CD14-positive monocyte (primary cell): ENCODE data around the gene ZFHX3. TPM values are rescaled to one million over a fixed set of nuclear protein-coding genes. Genes with fewer than 3 reads are reported as not detected.
A peak's percentile ranks its signal among the peaks of the same experiment; 100 is the strongest.

Source experiments
- DNase-seq, 3 donors: peaks; one replicate each; pipeline ENCODE4 v3.0.0-alpha.2; 2011 to 2022
- H2AFZ ChIP-seq: 2 replicates; pipeline ENCODE4 v1.6.0; 2012; ENCODE audit warnings: mild to moderate bottlenecking, low read depth, low read length, inconsistent platforms; ENCODE audit not compliant: insufficient read depth, poor library complexity, severe bottlenecking
- H3K27ac ChIP-seq, 2 donors: 1 replicate in 1 of 2; 2 replicates in 1 of 2; pipeline ENCODE4 v1.5.1; 2012 to 2013; ENCODE audit warnings: low read length in 2 of 2, control low read depth in 1 of 2, inconsistent platforms in 1 of 2, low read depth in 1 of 2, mild to moderate bottlenecking in 1 of 2
- H3K27me3 ChIP-seq, 2 donors: one replicate each; pipeline versions ENCODE4 v1.6.0 to v1.6.1; 2011 to 2013; ENCODE audit warnings: low read length in 2 of 2; ENCODE audit not compliant: control insufficient read depth in 2 of 2, insufficient read depth in 2 of 2
- H3K36me3 ChIP-seq, 2 donors: replicated peaks in 1 of 2; 1 replicate in 1 of 2; 2 replicates in 1 of 2; pipeline versions ENCODE4 v1.5.1 to v1.6.1; 2012 to 2013; ENCODE audit warnings: low read length in 2 of 2, control low read depth in 1 of 2, inconsistent platforms in 1 of 2, mild to moderate bottlenecking in 1 of 2; ENCODE audit not compliant: insufficient read depth in 2 of 2, control insufficient read depth in 1 of 2
- H3K4me1 ChIP-seq, 2 donors: 1 replicate in 1 of 2; 2 replicates in 1 of 2; pipeline versions ENCODE4 v1.5.1 to v1.6.1; 2012 to 2013; ENCODE audit warnings: low read length in 2 of 2, control low read depth in 1 of 2, inconsistent platforms in 1 of 2, mild to moderate bottlenecking in 1 of 2, moderate library complexity in 1 of 2; ENCODE audit not compliant: insufficient read depth in 2 of 2, control insufficient read depth in 1 of 2
- H3K4me2 ChIP-seq: replicated peaks from 2 replicates; pipeline ENCODE3; 2012; ENCODE audit warnings: low read length, moderate library complexity, mild to moderate bottlenecking; ENCODE audit not compliant: poor library complexity, severe bottlenecking; ENCODE audit errors: extremely low read depth
- H3K4me3 ChIP-seq, 3 experiments: fragments of 200-600 bp in 1 of 3; sonication (generic) in 1 of 3; replicated peaks in 1 of 3; 1 replicate in 2 of 3; 2 replicates in 1 of 3; pipeline ENCODE4 v1.5.1; 2011 to 2013; ENCODE audit warnings: low read length in 3 of 3, mild to moderate bottlenecking in 3 of 3, control low read depth in 2 of 3, low read depth in 2 of 3, inconsistent platforms in 1 of 3, moderate library complexity in 1 of 3
- H3K79me2 ChIP-seq: 2 replicates; pipeline ENCODE4 v1.6.0; 2012; ENCODE audit warnings: mild to moderate bottlenecking, control low read depth, inconsistent platforms, low read length, moderate library complexity; ENCODE audit not compliant: insufficient read depth
- H3K9ac ChIP-seq: 2 replicates; pipeline ENCODE4 v1.6.0; 2017; ENCODE audit warnings: low read length, mild to moderate bottlenecking; ENCODE audit not compliant: insufficient read depth, poor library complexity, severe bottlenecking
- H3K9me3 ChIP-seq, 2 donors: replicated peaks in 1 of 2; 1 replicate in 1 of 2; 2 replicates in 1 of 2; pipeline versions ENCODE4 v1.5.1 to v1.6.1; 2012 to 2013; ENCODE audit warnings: low read length in 2 of 2, control low read depth in 1 of 2; ENCODE audit not compliant: control insufficient read depth in 1 of 2, insufficient read depth in 1 of 2
- H4K20me1 ChIP-seq: 2 replicates; pipeline ENCODE4 v1.6.0; 2012; ENCODE audit warnings: mild to moderate bottlenecking, low read length, control low read depth, moderate library complexity; ENCODE audit not compliant: insufficient read depth
- H3K27ac Mint-ChIP-seq, 7 donors: one replicate each; pipeline ENCODE4 v1.8.0; 2020; ENCODE audit warnings: mild to moderate bottlenecking in 7 of 7, mixed read lengths in 7 of 7, moderate library complexity in 6 of 7, inconsistent platforms in 2 of 7
- H3K27me3 Mint-ChIP-seq, 3 donors: one replicate each; pipeline ENCODE4 v1.8.0; 2021 to 2022; ENCODE audit warnings: low read depth in 3 of 3, mild to moderate bottlenecking in 3 of 3, mixed read lengths in 3 of 3, moderate library complexity in 3 of 3, inconsistent platforms in 1 of 3
- H3K36me3 Mint-ChIP-seq, 2 donors: one replicate each; pipeline ENCODE4 v1.8.0; 2020; ENCODE audit warnings: mixed read lengths in 2 of 2, inconsistent platforms in 1 of 2, mild to moderate bottlenecking in 1 of 2
- H3K4me1 Mint-ChIP-seq: one replicate; pipeline ENCODE4 v1.8.0; 2020; ENCODE audit warnings: mild to moderate bottlenecking, mixed read lengths
- H3K4me3 Mint-ChIP-seq, 2 donors: one replicate each; pipeline ENCODE4 v1.8.0; 2020; ENCODE audit warnings: mild to moderate bottlenecking in 2 of 2, mixed read lengths in 2 of 2, moderate library complexity in 1 of 2
- H3K9me3 Mint-ChIP-seq, 7 donors: one replicate each; pipeline ENCODE4 v1.8.0; 2020 to 2022; ENCODE audit warnings: mixed read lengths in 7 of 7, mild to moderate bottlenecking in 6 of 7, moderate library complexity in 6 of 7, inconsistent platforms in 2 of 7
- WGBS: methylation state at CpG from one replicate; pipeline ENCODE4 v1.1.5; 2013; ENCODE audit warnings: missing lambda C conversion rate; ENCODE audit not compliant: insufficient coverage; 5-methylcytosine and 5-hydroxymethylcytosine counted together
- intact Hi-C, 2 donors: fragments of 100-400 bp; cut with micrococcal nuclease; formaldehyde crosslinking; loops; one replicate each; pipeline versions ENCODE4 v1.15.0 to v1.15.1; 2023
- polyA plus RNA-seq, 3 donors: library from polyadenylated mRNA; depleted of rRNA in 1 of 3; unstranded in 2 of 3; stranded (reverse) in 1 of 3; fragments of 300-500 nt in 2 of 3; fragments of >200 nt in 1 of 3; fragmentation: Illumina TruSeq in 2 of 3; gene quantifications; 1 replicate in 2 of 3; 2 replicates in 1 of 3; pipeline ENCODE4 v1.2.3, GENCODE V29; 2012 to 2021
- TF ChIP-seq, protein P1 (sequence below): fragments of 200-600 bp; IDR thresholded peaks from one replicate; pipeline ENCODE4 v1.8.0; 2022; ENCODE audit warnings: antibody characterized with exemption, mild to moderate bottlenecking

The ZFHX3 gene
- polyA plus RNA-seq, 3 donors, result 0.42 to 4.2 (median 0.43) TPM

DNA sequence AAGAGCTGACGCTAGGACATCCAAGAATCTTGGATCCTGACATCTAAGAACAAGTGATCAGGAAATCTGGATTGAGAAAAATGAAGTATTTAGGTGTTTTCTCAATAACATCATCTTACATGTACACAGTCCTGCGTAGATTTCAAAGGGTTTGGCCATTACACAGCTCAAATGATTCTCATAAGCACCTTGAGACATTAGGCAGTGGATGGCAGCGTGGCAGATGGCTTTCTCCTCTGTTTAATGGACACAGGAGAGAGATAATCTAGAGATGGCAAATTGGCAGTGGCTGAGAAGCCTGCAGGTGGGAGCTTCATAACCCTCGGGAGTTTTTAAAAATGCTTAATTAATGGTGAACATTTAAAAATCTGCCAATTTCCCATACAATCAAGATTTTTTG lies 137.5 kb downstream of the ZFHX3 start:
- H3K4me3 Mint-ChIP-seq, result no peak overlapping the region
- H3K9me3 Mint-ChIP-seq, result peaks cover 0 to 1% (median 0%) of the 10 kb centered on the region in 7 donors
- H3K9ac ChIP-seq, result no peak overlapping the region
- no peaks in the 10 kb centered on the region for H3K36me3 ChIP-seq
- peaks cover 6% of the 10 kb centered on the region for H4K20me1 ChIP-seq
- H3K27me3 Mint-ChIP-seq, result peaks cover 1 to 6% (median 1%) of the 10 kb centered on the region in 3 donors
- H3K27ac Mint-ChIP-seq, result peak overlapping the region in 1 of 7 donors; percentile 30
- no peaks in the 10 kb centered on the region for H3K9me3 ChIP-seq
- H3K27me3 ChIP-seq, result no peaks in the 10 kb centered on the region
- no peak overlapping the region for H3K4me2 ChIP-seq
- H3K4me3 ChIP-seq, result no peak overlapping the region
- H3K27ac ChIP-seq, result no peak overlapping the region
- DNase-seq, result no peak
- H3K36me3 Mint-ChIP-seq, result peaks cover 3 to 4% of the 10 kb centered on the region in 2 donors
- WGBS, result 100% methylated on average over 1 of the region's 4 CpGs
- H3K4me1 ChIP-seq, result peaks cover 6 to 13% of the 10 kb centered on the region in 2 donors
- H3K79me2 ChIP-seq, result no peaks in the 10 kb centered on the region
- intact Hi-C loops, result no loop called here
- peaks cover 15% of the 10 kb centered on the region for H3K4me1 Mint-ChIP-seq
- no peak overlapping the region for H2AFZ ChIP-seq
- TF ChIP-seq, protein P1, sequence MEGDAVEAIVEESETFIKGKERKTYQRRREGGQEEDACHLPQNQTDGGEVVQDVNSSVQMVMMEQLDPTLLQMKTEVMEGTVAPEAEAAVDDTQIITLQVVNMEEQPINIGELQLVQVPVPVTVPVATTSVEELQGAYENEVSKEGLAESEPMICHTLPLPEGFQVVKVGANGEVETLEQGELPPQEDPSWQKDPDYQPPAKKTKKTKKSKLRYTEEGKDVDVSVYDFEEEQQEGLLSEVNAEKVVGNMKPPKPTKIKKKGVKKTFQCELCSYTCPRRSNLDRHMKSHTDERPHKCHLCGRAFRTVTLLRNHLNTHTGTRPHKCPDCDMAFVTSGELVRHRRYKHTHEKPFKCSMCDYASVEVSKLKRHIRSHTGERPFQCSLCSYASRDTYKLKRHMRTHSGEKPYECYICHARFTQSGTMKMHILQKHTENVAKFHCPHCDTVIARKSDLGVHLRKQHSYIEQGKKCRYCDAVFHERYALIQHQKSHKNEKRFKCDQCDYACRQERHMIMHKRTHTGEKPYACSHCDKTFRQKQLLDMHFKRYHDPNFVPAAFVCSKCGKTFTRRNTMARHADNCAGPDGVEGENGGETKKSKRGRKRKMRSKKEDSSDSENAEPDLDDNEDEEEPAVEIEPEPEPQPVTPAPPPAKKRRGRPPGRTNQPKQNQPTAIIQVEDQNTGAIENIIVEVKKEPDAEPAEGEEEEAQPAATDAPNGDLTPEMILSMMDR, result no peak

DNA sequence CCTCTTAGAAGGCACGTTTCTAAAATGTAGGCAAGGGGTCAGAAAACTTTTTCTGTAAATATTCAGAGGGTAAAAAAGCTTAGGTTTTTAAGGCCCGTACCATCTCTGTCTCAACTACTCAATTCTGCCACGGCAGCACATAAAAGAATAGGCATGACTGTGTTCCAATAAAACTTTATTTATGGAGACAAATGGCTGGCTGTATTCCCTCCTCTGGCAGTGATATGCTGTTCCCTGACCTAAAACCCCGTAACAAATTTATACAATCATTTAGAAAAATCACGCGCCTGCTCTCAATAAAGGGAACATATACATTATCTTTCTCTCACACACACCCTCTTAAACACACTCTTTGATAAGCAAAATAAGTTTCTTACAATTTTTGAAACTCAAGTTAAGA lies 138.7 kb downstream of the ZFHX3 start:
- Histone ChIP-seq H3K4me2 (no peak overlapping the region), H4K20me1 (peaks cover 6% of the 10 kb centered on the region), H3K9ac (no peak overlapping the region), H3K79me2 (no peaks in the 10 kb centered on the region), H3K36me3 (no peaks in the 10 kb centered on the region), H3K9me3 (no peaks in the 10 kb centered on the region), H3K4me3 (no peak overlapping the region), H3K27me3 (no peaks in the 10 kb centered on the region), H3K4me1 (peaks cover 6 to 13% of the 10 kb centered on the region in 2 donors), H3K27ac (peak overlapping the region in 1 of 2 donors; percentile 66), H2AFZ (no peak overlapping the region)
- intact Hi-C loops, result loop anchor here in 1 of 2 donors (2.0 kb wide), 1 partner anchor 16 kb away; no protein-coding TSS in a partner anchor
- Mint-ChIP-seq H3K27me3 (peaks cover 0 to 3% (median 1%) of the 10 kb centered on the region in 3 donors), H3K9me3 (peaks cover 0 to 1% (median 0%) of the 10 kb centered on the region in 7 donors), H3K36me3 (peaks cover 2 to 3% of the 10 kb centered on the region in 2 donors), H3K4me1 (peaks cover 15% of the 10 kb centered on the region), H3K4me3 (no peak overlapping the region), H3K27ac (peak overlapping the region in 5 of 7 donors; percentile 16 to 93 (median 88))
- 86% methylated on average over 1 of the region's 6 CpGs for WGBS
- TF ChIP-seq, protein P1, result no peak
- no peak for DNase-seq
